Stimulated activated naive CD8-positive, alpha-beta T cell treated with anti-CD3 and anti-CD28 coated beads, Interleukin-15, Interleukin-2, amounts not matched to agents 100 ng/mL and 50 ng/mL, for 24 hours (primary cell): ENCODE results near the gene CAND1.

Experiments used
- H3K27ac Mint-ChIP-seq: one replicate; pipeline ENCODE4 v1.8.0; 2021; ENCODE audit warnings: mild to moderate bottlenecking, mixed read lengths
- H3K27me3 Mint-ChIP-seq: one replicate; pipeline ENCODE4 v1.8.0; 2021; ENCODE audit warnings: mixed read lengths
- H3K36me3 Mint-ChIP-seq: one replicate; pipeline ENCODE4 v1.8.0; 2021; ENCODE audit warnings: low read depth, mixed read lengths
- H3K4me1 Mint-ChIP-seq: one replicate; pipeline ENCODE4 v1.8.0; 2021; ENCODE audit warnings: low read depth, mixed read lengths
- H3K4me3 Mint-ChIP-seq: one replicate; pipeline ENCODE4 v1.8.0; 2021; ENCODE audit warnings: mild to moderate bottlenecking, mixed read lengths
- H3K9me3 Mint-ChIP-seq: one replicate; pipeline ENCODE4 v1.8.0; 2021; ENCODE audit warnings: mixed read lengths

CAND1 gene

DNA sequence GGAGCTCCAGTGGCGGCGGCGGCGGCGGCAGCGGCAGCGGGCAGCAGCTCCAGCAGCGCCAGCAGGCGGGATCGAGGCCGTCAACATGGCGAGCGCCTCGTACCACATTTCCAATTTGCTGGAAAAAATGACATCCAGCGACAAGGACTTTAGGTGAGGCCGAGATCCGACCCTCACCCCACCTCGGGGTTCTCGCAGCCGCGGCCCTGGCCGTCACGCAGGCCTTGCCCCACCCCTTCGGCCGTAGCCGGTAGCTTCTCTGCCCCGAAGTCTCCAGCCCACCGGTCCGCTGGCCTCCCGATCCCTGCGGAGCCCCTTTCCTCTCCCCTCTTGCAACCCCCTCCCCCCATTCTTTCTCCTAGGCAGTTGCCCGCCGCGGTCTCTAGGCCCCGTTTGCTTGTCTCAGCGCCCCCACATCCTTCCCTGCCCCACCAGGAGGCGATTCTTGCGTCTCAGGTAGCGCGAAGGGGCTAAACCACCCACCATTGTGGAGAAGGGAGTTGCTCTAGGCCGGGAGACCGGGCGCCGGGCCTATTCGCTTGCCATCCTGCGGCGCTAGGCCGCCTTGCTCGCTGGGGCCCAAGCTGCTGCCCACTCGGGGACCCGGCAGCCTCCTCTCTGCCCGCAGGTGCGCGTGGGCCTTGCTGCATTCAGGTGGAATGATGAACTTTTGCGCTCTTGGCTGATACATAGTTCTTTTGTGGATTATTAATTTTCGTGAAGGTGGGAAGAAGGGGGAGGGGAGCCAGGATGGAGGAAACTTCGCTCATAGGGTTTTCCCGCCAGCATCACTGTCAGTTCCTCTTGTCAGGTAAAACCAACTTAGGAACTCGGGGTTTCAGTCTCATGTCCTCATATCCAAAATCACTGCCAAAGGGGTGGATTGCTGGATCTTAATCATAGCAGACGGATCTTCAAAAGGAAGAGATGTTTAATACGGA is 745 bp downstream of the CAND1 start:
- Mint-ChIP-seq H3K9me3 (peaks cover 3% of the 10 kb centered on the region), H3K36me3 (peaks cover 37% of the 10 kb centered on the region), H3K4me3 (peak overlapping the region; percentile 92), H3K27me3 (no peaks in the 10 kb centered on the region), H3K27ac (peak overlapping the region; percentile 100), H3K4me1 (peaks cover 60% of the 10 kb centered on the region)

DNA sequence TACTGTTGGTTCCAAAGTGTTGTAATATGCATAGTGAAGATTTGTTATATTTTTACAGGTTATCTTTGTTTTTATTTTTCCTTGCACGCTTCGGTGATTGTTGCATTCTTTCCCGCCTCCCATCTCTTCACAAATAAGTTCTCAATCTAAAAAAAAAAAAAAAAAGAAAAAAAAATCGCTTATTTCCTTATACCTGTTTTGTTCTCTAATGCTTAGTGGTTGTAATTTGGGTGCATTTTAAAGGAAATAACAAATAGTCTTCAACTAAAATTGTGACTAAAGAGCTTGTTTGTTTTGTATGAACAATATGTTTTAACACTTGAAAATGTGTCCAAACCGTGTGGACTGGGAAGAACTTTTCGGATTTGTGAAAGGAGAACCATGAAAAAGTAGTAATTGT is 1.5 kb downstream of the CAND1 start:
- Mint-ChIP-seq H3K27me3 (no peaks in the 10 kb centered on the region), H3K9me3 (peaks cover 3% of the 10 kb centered on the region), H3K36me3 (peaks cover 43% of the 10 kb centered on the region), H3K4me1 (peaks cover 68% of the 10 kb centered on the region), H3K27ac (peak overlapping the region; percentile 100), H3K4me3 (peak overlapping the region; percentile 92)

DNA sequence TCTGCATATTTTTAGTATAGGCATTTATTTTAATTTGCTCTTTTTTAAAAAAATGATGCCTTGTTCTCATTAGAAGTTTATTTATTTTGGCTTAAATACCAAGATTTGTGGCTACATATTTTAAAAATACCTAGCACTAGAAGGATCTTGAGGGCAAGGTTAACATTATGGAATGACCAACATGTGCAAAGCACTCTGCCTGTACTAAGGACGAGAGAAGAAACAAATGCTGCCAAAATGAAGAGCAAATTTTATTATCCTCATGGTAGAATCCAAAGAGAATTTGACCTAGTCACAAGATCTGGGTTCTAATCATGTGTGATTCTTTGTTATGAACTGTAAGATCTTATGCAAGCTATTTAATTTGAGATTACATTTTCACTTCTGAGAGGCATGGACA is 2.8 kb downstream of the CAND1 start:
- Mint-ChIP-seq H3K27me3 (no peaks in the 10 kb centered on the region), H3K9me3 (no peaks in the 10 kb centered on the region), H3K4me1 (peaks cover 81% of the 10 kb centered on the region), H3K4me3 (peak overlapping the region; percentile 92), H3K36me3 (peaks cover 50% of the 10 kb centered on the region), H3K27ac (no peak overlapping the region)

DNA sequence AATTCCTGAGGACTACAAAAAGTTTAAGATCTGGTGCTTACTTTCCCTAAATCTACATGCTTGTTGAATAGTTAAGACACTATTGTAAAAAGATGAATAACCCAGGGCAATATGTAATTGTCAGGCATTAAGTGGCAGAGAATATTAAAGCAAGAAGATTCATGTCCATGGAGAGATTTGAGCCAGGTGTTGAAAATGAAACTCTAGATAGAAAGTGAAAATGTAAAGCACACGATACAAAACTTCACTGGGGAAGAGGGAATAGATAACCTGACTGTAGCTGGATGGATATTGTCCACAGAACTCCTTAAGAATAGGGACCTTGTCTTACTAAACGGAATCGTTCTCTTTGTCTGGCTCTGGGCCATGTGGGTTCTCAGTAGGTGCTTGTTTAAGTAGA is 5.0 kb downstream of the CAND1 start:
- H3K4me3 Mint-ChIP-seq: peak overlapping the region; percentile 65
- H3K9me3 Mint-ChIP-seq: no peaks in the 10 kb centered on the region
- peak overlapping the region; percentile 80 for H3K27ac Mint-ChIP-seq
- peaks cover 61% of the 10 kb centered on the region for H3K36me3 Mint-ChIP-seq
- peaks cover 88% of the 10 kb centered on the region for H3K4me1 Mint-ChIP-seq
- no peaks in the 10 kb centered on the region for H3K27me3 Mint-ChIP-seq

DNA sequence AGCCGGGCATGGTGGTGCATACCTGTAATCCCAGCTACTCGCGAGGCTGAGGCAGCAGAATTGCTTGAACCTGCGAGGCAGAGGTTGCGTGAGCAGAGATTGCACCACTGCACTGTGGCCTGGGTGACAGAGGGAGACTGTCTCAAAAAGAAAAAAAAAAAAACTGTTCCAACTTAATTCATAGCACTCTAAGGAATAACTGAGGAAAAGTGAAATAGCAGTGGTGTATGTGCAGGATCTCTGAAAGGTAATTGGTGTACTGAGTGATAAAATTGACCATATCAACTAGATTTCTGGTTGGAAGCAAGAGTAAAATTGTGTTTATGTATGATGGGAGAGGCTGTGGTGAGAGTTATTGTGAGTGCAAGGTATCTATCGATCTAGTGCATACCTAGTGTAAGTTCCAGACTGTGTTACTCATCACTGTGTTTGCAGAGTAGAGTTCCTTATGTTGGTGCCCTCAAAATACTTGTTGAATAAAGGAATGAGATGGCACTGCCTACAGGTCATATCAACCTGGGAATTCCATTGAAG is 6.3 kb downstream of the CAND1 start:
- peaks cover 57% of the 10 kb centered on the region for H3K36me3 Mint-ChIP-seq
- peaks cover 94% of the 10 kb centered on the region for H3K4me1 Mint-ChIP-seq
- H3K9me3 Mint-ChIP-seq: no peaks in the 10 kb centered on the region
- no peak overlapping the region for H3K4me3 Mint-ChIP-seq
- H3K27ac Mint-ChIP-seq: peak overlapping the region; percentile 12
- no peaks in the 10 kb centered on the region for H3K27me3 Mint-ChIP-seq

DNA sequence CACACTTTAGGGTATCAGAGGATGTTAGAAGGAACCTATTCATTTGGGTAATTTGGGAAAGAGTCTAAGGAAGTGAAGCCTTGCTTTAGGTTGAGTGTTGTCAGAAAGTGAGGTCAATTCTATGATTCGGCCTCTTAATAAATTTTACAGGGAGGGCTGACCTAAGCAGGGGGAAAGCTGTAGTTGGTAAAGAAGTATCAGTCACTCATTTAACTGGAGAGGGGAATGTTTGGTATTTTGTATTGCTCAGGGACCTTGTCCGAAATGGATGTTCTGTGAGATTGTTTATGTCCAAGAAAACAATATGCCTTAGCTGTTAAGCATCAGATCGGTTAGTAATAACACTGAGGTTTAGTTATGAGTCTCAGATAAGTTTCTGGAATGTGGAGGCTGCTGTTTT is 7.3 kb downstream of the CAND1 start:
- Mint-ChIP-seq H3K9me3 (no peaks in the 10 kb centered on the region), H3K27ac (no peak overlapping the region), H3K4me1 (peaks cover 92% of the 10 kb centered on the region), H3K4me3 (no peak overlapping the region), H3K36me3 (peaks cover 54% of the 10 kb centered on the region), H3K27me3 (no peaks in the 10 kb centered on the region)

DNA sequence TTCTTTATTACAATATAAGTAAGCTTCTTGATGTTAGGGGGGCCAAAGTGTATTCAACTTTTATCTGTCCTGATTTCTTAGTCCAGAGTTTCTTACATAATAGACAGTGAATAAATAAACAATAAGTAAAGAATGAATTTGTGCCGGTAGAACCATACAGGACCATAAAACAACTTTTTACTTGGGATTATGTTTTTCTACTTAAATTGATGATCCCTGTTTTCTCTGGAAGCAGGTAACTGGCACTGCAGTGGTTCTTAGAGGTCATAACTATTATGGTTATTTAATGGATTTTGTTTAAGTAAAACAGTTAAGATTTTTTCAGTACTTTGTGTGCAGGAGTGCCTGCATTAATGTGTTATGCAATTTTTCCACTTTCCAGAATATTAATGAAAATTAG is 10.5 kb downstream of the CAND1 start:
- no peaks in the 10 kb centered on the region for H3K9me3 Mint-ChIP-seq
- H3K36me3 Mint-ChIP-seq: peaks cover 64% of the 10 kb centered on the region
- no peak overlapping the region for H3K27ac Mint-ChIP-seq
- H3K27me3 Mint-ChIP-seq: no peaks in the 10 kb centered on the region
- H3K4me3 Mint-ChIP-seq: no peak overlapping the region
- H3K4me1 Mint-ChIP-seq: peaks cover 80% of the 10 kb centered on the region

DNA sequence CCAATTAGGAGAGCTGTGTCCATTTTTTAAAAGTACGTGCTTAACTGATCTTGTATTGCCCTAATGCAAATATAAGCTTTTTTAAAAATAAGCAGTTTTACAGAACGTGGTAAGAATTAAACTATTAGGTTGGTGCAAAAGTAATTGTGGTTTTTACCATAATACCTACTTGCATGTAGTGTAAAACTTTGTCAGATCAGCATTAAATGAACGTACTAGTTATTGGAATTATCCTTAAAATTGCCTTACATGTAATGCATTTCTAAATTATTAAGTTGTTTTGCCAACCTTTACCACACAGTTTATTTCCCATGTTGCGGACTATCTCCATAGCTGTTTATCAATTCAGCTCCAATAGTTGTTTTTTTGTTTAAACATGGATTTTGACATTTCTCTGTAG is 10.9 kb downstream of the CAND1 start:
- H3K27me3 Mint-ChIP-seq: no peaks in the 10 kb centered on the region
- H3K27ac Mint-ChIP-seq: no peak overlapping the region
- peaks cover 80% of the 10 kb centered on the region for H3K4me1 Mint-ChIP-seq
- H3K4me3 Mint-ChIP-seq: no peak overlapping the region
- peaks cover 64% of the 10 kb centered on the region for H3K36me3 Mint-ChIP-seq
- H3K9me3 Mint-ChIP-seq: no peaks in the 10 kb centered on the region

DNA sequence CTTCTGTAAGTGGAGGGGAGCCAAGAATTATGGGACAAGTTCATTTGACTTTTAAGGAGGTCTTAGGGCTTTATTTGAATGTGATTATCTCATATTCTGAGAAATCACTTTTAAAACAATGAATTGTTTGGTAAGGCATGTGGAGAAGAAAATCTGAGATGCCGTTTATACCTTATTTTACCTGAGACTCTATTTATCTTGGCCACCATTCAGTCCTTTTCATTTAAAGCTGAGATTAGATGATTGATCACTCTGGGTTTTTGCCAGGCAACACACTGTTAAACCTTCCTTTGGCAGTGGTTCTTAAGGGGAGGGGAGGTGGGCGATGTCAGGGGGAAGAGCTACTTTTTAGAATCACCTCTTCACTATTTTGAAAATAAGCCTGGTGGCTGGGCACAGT is 11.4 kb downstream of the CAND1 start:
- Mint-ChIP-seq H3K4me3 (no peak overlapping the region), H3K27me3 (no peaks in the 10 kb centered on the region), H3K9me3 (no peaks in the 10 kb centered on the region), H3K36me3 (peaks cover 66% of the 10 kb centered on the region), H3K27ac (no peak overlapping the region), H3K4me1 (peaks cover 75% of the 10 kb centered on the region)

DNA sequence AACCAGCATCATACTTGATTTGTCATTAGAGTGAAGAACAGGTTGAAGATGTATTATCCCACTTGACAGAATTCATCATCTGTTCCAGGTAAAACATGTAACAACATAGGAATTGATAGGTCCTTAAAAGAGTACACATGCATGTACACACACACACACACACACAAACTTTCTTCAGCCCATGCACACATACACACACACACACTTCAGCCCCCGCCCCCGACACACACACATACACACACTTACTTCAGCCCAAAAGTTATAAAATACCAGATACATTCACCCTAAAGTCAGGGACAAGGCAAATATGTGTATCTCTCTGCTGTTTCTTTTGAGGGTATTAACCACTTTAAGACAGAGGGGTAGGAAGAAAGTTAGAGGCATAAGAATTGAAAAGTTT is 15.4 kb downstream of the CAND1 start:
- H3K4me3 Mint-ChIP-seq: no peak overlapping the region
- H3K36me3 Mint-ChIP-seq: peaks cover 72% of the 10 kb centered on the region
- H3K27me3 Mint-ChIP-seq: no peaks in the 10 kb centered on the region
- peak overlapping the region; percentile 23 for H3K27ac Mint-ChIP-seq
- no peaks in the 10 kb centered on the region for H3K9me3 Mint-ChIP-seq
- peaks cover 67% of the 10 kb centered on the region for H3K4me1 Mint-ChIP-seq

DNA sequence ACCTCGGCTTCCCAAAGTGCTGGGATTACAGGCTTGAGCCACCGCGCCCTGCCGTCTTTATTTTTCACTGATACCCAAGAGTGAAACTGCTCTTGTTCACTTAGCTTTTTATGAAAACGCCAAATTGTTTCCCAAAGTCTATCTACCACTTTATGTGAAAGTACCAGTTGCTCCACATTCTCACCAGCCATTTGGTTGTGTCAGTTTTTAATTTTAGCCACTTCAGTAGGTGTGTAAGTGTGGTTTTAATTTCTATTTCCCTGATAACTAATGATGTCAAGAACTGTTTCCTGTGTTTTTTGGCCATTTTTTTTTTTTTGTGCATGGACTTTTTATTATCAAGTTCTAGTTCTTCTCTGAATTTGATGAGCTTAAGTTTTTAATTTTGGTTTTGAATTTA is 17.1 kb downstream of the CAND1 start:
- Mint-ChIP-seq H3K4me1 (peaks cover 64% of the 10 kb centered on the region), H3K27ac (peak overlapping the region; percentile 31), H3K4me3 (no peak overlapping the region), H3K9me3 (no peaks in the 10 kb centered on the region), H3K36me3 (peaks cover 83% of the 10 kb centered on the region), H3K27me3 (no peaks in the 10 kb centered on the region)

DNA sequence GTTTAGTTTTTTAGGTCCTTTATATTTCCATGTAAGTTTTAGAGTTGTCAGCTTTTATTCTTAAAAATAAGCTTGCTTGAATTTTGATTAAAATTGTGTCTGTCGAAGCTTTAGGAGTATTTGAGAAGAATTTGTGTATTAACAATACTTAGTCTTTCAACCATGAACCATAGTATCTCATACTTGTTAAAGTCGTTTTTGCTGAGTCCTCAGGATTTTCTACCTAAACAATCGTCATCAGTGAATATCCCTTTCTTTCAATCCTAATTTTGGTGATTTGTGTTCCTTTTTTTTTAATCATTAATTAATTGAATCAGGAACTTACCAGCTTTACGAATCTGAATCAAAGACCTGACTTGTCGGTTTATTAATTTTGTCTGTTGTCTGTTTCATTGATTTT is 18.2 kb downstream of the CAND1 start:
- Mint-ChIP-seq H3K4me3 (no peak overlapping the region), H3K4me1 (peaks cover 56% of the 10 kb centered on the region), H3K36me3 (peaks cover 80% of the 10 kb centered on the region), H3K27me3 (no peaks in the 10 kb centered on the region), H3K9me3 (no peaks in the 10 kb centered on the region), H3K27ac (no peak overlapping the region)

DNA sequence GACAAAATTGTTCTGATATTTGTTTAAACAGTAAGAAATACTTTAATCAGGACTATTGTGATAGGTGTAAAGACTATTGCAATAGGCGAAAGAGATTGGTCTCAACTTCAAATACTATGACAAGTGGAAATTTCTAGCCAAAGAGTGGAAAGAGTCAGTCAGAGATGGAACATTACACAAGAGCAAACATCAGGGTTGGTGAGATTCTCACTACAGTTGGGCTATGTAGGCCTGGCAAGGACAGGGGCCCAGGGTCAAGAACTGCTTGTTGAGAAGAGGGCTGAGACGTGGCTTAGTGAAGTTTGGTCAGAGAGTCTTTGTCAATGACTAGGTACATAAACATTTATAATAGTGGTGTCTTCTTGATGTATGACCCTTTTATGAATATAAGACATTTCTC is 19.4 kb downstream of the CAND1 start:
- Mint-ChIP-seq H3K4me1 (peaks cover 50% of the 10 kb centered on the region), H3K4me3 (peak overlapping the region; percentile 4), H3K36me3 (peaks cover 81% of the 10 kb centered on the region)

DNA sequence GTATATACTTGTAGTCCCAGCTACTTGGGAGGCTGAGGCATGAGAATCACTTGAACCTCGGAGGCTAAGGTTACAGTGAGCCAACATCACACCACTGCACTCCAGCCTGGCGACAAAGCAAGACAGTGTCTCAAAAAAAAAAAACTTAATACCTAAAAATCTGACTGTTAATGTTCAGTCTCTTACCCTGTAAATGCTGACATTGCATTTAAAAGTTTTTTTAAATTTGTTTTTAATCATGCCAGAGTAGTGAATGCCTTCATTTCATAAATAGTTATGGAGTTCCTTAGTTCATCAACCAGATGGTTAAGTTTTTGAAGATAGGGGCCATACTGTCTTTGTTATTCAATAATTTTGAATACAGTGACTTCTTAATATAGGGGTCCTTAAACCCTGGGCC is 21.2 kb downstream of the CAND1 start:
- peaks cover 79% of the 10 kb centered on the region for H3K36me3 Mint-ChIP-seq
- no peak overlapping the region for H3K27ac Mint-ChIP-seq
- no peak overlapping the region for H3K4me3 Mint-ChIP-seq
- peaks cover 39% of the 10 kb centered on the region for H3K4me1 Mint-ChIP-seq
- H3K9me3 Mint-ChIP-seq: no peaks in the 10 kb centered on the region
- no peaks in the 10 kb centered on the region for H3K27me3 Mint-ChIP-seq

More for the DNA sequence above, 19.4 kb downstream of the CAND1 start:
- peak overlapping the region; percentile 82 for H3K27ac Mint-ChIP-seq
- no peaks in the 10 kb centered on the region for H3K9me3 Mint-ChIP-seq
- no peaks in the 10 kb centered on the region for H3K27me3 Mint-ChIP-seq

DNA sequence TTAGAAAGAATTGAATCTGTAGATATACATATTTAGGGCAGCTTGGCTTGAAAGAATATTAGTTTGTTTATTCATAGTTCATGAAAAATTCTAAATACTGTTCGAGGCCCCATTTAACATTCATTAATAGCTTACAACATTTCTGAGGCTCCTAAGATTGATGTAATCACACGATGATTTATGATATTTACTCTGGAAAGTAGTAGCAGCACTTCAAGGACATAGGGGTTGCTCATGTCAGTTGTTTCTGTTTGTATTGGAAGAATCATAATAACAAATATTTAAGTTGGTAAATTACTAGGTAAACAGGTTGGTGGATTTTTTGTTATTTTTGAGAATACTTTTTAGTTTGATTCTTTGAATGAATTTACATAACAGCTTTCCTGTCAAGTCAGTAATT is 30.4 kb downstream of the CAND1 start:
- no peak overlapping the region for H3K27ac Mint-ChIP-seq
- no peak overlapping the region for H3K4me3 Mint-ChIP-seq
- no peaks in the 10 kb centered on the region for H3K27me3 Mint-ChIP-seq
- H3K36me3 Mint-ChIP-seq: peaks cover 88% of the 10 kb centered on the region
- no peaks in the 10 kb centered on the region for H3K4me1 Mint-ChIP-seq
- no peaks in the 10 kb centered on the region for H3K9me3 Mint-ChIP-seq
